Activated CD4-positive, alpha-beta T cell treated with anti-CD3 and anti-CD28 coated beads, Interleukin-2, amount 50 U/mL, for 1 hour (primary cell): ENCODE measurements around the gene TMEM143.
A peak's percentile ranks its signal among the peaks of the same experiment; 100 is the strongest.
"Not testable (repeated sequence)": the region's sequence is repeated elsewhere in the genome, so short reads cannot be mapped to it uniquely, and the experiment has no call there.

ENCODE experiments used
- DNase-seq: peaks from one replicate; pipeline ENCODE4 v3.0.0-alpha.2; 2020

The TMEM143 gene

DNA sequence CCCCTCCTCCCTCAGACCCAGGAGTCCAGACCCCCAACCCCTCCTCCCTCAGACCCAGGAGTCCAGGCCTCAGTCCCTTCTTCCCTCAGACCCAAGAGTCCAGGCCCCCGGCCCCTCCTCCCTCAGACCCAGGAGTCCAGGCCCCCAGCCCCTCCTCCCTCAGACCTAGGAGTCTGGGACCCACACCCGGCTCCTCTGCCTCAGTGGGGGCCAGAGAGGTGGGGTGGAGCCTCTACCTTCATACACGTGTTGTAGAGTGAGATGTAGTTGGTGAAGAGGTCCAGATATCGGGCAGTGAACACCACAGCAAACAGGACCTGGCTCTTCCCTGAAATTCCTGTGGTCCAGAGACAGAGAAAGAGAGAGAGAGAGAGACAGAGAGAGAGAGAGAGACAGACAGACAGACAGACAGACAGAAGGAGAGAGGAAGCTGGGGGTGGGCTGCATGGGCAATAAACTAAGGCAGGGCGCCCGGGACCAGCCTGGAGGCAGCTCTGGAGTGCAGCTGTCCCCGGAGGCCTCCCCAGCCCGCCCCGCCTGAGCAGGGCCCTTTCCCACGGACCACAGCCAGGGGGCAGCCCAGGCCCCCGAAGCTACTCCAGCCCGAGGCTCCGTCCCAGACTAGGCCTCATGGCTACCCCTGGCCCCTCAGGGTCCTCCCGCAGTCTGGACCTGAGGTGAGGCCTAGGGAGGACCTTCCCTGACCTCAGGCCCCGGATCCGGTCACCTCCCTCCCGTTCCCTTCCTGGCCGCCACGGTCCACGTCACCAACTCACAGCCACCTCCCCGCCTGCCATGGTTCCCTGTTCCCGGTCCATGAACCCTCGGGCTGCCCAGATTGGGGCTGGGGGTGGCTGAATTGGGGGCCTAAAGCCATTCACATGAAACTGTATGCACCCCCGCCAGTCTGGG lies 26.7 kb upstream of the TMEM143 start:
- peak; percentile 62 for DNase-seq

DNA sequence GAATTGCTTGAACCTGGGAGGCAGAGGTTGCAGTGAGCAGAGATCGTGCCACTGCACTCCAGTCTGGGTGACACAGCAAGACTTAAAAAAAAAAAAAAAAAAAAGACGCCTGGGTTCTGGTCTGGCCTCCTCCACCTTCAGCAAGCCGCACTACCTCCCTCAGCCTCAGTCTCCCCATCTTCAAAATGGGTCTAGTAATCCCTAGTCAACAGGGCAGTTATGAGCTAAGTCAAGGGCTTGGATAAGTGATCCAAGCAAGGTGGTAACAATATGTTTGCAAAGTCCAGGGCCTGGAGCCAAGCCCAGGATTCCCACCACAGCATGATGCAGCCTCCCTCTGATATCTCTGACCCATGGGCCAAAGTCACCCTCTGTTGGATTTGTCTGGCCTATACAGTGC lies 23.2 kb upstream of the TMEM143 start:
- no peak for DNase-seq

DNA sequence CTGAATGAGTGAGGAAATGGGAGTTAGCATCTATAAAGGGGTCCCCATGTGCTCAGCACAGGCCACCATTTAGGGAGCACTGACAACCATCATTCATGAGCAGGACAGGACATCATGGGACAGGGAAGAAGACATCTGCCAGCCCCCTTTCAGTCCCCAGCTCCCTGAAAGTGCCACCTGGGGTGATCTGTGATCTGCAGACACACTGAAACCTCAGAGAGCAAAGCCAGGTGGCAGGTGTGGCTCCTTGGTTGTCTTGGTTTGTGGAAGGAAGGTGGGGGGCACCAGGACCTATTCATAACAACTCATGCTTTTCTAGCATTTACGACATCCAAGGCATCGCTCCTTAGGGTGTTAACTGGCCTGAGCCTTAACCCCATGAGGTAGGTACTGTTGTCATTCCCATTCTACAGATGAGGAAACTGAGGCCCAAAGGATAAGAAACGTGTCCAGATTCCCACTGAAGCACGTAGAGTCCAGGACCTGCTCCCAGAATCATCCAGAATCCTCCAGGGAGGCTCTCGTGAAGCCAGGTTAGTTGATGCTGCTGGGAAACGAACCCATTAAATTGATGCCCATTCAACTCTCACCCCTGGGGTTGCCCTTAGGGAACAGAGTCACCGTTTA lies 21.8 kb upstream of the TMEM143 start:
- DNase-seq: no peak

DNA sequence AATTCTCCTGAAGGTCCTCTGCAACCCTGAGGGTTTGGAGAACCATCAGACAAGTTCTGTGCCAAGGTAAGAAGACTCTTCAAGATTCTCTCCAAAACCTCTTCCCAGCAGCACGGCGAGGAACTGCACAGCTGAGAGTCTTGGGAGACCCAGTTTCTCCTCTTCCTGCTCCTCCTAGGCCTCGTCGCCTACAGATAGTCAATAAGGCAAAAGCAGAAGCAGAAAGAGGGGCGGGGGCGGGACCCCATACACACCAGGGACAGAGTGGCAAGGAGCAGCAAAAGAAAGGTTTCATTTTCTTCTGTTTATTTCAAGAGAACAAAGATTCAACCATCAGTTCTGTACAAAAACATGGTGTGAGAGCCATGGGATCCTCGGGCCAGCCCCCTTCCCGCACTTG lies 18.5 kb upstream of the TMEM143 start:
- DNase-seq: no peak

DNA sequence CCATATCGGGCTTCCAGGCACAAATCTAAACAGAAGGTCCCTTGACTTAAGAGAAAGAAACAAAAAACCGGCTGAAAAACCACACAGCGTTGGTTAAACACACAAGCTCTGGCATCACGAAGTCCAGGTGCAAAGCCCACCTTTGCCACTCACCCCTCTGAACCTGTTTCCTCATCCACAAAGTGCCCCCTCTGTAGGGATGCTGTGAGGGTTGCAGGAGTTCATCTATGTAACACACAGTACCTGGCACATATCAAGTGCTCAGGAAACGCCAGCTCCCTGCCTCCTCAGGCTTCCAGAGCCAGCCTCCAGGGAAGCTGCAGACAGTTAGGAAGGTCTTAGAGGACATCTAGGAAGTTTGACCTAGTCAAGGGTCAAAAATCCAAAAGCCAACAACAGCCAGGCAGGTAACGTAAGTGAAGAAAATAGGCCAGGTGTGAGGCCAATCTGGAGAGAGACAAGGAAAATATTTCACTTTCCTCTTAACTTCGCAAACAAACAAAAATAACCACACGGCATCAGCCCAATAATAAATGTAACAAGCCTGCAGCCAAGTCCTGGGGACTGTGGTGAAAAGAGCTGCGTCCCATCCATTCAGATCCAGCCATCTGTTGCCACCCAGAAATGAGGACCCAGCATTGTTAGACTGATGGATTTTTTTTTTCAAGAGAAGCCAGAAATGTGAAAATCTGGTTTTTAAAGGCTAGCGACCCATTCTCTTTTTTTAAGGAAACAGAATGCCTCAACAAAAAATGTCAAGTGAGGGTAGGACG lies 17.6 kb upstream of the TMEM143 start:
- no peak for DNase-seq

DNA sequence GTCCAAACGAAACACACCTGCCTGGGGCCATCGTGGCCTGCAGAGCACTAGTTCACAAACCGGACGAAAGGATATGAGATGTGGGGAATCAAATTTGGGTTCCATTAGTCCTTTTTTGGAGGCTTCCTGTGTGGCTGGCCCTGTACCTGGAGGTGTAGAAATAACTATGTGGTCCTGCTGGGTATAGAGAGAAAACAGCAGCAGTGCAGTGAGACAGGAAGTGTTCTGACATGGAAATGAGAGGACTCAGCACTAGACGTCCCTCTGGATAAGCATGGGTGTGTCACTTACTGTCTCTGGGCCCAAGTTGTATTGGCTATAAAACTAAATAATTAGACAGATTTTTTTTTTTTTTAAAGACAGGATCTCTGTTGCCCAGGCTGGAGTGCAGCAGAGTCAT lies 15.3 kb upstream of the TMEM143 start:
- no peak for DNase-seq

DNA sequence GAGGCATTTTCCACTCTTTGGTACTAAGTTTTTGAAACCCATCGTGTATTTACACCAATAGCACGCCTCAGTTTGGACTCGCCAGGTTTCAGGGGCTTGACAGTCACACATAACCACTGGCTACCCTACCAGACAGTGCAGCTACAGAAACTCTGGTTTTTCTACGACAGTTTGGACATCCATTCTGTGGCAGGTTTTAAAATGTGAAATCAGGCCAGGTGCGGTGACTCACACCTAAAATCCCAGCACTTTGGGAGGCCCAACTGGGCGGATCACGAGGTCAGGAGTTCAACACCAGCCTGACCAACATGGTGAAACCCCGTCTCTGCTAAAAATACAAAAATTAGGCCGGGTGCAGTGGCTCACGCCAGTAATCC lies 14.4 kb upstream of the TMEM143 start:
- no peak for DNase-seq

DNA sequence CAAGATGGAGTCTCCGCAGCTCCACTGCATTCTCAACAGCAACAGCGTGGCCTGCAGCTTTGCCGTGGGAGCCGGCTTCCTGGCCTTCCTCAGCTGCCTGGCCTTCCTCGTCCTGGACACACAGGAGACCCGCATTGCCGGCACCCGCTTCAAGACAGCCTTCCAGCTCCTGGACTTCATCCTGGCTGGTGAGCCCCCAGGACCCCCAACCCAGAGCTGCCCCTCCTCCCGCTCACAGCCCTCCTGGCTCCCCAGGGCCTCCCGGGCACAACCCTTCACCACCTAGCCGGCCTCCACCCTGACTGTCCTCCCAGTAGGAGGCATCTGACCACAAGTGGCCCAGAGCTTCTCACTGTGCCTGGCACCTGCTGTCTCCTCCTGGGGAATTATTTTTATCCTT lies 9.8 kb upstream of the TMEM143 start:
- no peak for DNase-seq

DNA sequence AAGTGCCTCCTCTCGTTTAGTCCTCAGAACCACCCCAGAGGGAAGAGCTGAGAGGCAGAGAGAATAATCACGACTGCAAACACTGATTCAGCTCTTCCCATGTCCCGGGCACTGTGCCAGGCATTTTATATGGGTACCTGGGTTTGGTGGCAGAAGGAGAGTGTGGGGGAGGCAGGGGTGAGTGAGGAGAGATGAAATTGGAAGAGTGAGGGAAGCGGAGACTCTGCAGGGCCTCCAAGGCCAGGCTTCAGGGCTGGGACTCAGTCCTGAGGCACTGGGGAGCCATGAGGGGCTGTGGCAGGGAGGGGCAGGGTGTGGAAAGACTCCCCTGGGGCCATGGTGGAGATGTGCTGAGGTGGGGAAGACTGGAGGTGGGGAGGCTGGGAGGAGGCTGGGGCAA lies 9.2 kb upstream of the TMEM143 start:
- DNase-seq: no peak

DNA sequence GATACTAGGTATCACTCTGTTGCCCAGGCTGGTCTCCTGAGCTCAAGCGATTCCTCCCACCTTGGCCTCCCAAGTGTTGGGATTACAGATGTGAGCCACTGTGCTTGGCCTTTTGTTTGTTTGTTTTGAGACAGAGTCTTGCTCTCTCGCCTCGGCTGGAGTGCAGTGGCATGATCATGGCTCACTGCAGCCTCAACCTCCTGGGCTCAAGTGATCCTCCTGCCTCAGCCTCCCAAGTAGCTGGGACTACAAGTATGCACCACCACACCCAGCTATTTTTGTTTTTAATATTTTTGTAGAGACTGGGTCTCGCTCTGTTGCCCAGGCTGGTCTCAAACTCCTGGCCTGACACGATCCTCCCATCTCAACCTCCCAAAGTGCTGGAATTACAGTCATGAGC lies 8.0 kb upstream of the TMEM143 start:
- not testable (repeated sequence) for DNase-seq

DNA sequence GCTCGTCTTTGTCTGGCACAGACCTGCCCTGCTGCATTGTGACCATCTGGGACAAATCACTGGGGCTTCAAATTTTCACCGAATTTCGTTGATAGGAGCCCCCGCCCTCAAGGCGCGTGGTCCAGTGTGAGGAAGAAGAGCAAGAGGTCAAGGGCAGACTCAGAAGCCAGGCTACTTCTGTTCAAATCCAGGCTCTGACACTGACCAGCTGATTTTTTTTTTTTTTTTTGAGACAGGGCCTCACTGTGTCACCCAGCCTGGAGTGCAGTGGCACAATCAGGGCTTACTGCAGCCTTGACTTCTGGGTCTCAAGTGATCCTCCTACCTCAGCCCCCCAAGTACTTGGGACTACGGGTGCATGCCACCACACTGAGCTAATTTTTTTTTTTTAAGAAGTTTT lies 7.6 kb upstream of the TMEM143 start:
- no peak for DNase-seq

DNA sequence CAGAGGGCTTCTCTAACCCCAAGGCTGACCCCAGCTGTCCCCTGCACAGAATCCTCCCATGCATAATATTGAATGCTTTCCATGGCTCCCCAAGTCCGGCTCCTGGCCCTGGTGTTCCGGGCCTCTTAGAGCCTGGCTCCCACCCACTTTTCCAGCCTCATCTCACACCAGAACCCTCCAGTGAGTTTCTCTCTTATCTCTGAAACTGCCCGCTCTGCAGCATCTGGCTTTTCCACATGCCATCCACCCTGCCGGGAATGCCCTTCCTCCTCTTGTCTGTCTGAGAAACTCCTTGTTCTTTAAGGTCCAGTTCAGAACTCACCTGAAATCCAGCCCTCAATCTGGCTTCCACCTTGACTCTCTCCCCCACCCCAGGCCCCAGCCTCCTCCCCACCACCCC lies 7.2 kb upstream of the TMEM143 start:
- no peak for DNase-seq

DNA sequence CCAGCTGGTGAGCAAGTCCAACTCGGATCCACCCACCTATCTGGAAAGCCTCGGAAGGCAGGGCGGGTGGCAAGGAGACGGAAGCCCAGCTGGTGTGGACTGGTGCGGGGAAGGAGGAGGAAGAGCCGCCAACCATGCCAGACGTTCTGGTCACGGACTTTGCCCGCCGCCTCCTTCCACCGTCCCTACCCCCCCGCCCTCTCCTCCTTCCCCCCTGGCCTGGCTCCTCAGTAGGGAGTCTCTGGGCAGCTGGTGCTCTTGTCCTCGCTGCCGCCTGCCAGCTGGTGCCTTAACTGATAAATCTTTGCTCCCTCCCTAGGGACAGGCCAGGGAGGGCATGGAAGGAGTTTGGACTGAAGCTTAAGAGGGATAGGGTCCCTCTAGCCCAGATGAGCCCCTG lies 5.2 kb upstream of the TMEM143 start:
- DNase-seq: no peak

DNA sequence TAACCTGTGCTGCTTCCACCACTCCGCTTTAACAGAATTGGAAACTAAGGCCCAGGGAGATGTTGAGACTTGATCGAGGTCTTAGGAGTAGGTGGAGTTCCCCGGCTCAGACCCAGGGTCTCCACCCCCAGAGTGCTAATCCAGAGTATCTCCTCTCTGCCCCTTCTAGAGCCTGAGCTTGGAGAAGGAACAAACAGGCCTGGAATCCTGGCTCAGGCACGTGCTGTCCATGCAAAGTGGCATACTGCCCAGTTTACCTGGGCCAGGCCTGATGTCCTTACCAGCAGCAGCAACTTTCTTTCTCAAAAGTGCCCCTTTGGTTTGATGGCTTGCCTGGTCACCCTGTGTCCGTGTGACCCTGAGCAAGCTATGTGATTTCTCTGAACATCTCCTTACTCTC lies 4.1 kb upstream of the TMEM143 start:
- DNase-seq: no peak

DNA sequence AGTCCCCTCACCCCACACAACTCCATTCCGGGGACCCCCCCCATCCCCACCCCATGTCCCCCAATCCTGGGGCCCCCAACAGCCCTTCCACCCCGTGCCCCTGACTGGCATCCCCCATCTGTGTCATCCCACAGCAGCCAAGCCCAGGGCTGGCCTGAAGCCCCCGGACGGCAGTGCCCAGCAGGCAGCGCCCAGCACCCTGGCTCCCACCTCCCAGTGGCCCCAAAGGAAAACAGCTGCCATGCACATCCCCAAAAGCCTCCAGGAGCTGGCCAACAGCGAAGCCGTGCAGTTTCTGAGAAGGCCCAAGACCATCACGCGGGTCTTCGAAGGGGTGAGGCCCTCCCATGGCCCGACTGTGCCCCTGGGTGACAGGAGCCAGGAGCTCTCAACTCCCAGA lies 1.9 kb upstream of the TMEM143 start:
- no peak for DNase-seq

DNA sequence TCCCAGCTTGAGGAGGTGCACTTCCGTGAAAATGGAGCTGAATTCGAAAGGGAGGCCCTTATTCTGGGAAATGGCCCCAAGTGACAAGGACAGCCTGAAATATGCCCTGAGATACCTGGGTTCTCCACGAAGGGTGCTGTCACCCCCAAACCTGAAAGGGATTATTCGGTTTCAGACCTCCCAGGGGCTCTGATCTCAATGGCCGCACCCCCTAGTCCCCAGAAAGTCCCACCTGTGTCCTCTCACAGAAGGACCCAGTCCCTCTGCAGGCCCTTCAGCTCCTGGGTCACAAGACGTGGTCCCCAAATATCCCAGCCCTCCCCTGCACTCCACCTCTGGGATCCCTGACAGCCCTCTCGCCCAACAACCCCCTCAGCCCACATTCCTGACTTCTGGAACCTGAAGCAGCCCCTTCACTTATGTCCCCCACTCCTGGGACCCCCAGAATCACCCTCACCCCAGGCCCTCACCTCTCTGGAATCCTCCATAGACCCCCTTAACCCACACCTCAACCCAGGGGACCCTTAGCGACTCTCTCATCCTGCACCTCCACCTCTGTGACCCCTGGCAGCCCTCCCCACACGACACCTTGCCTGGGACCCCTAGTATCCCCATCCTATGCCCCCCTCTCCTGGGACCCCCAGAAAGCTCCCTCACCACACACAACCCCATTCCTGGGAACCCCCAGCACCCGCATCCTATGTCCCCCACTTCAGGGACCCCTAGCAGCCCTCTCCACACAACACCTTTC lies 1.0 kb upstream of the TMEM143 start:
- DNase-seq: no peak

DNA sequence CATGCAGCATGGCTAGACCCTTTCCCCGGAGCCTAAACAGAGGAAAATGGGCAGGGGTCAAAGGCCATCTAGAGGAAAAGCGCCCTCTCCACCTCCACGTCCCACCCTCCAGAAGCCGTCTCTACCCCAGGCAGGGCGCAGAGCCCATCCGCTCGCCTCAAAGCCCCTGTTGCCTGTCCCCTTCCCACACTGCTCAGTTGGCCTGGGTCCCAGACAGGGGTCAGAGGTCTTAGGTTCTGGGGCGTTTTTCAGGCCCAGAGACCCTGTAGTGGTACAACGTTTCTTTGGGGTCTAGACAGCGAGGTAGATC lies 285 bp downstream of the TMEM143 start:
- no peak for DNase-seq

DNA sequence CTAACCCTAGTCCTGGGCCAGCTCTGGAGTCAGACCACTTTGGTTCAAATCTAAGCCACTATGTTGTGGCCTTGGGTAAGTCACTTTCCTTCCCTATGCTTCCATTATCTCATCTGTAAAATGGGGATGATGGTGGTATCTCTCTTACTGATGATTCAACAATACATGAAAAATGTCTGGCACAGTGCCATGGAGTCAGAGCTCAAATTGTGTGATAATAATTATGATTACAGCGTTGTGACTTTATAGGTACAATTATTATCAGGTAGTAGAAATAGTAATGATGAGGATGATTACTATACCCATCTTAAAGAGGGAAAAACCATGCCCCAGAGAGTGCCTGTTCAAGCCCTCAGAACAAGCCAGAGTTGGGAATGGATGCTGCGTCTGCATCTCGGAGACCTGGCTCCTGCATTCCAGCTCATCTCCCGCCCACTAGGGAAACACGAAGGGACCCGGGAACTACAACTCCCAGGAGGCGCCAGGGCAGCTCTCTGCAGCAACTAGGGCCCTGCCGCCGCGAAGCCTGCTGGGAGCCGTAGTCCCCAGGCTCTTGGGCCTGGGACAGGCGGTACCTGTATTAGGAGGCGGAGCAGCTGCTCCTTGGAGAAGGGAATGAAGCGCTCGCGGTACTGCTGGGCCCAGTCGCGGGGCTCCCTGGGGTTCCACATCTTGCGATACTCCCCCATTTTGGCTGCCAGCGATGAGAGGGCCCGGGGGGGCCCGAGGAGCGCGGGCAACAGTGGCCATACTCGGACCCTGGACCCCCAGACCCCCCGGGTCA lies 832 bp downstream of the TMEM143 start:
- DNase-seq: peak; percentile 87

DNA sequence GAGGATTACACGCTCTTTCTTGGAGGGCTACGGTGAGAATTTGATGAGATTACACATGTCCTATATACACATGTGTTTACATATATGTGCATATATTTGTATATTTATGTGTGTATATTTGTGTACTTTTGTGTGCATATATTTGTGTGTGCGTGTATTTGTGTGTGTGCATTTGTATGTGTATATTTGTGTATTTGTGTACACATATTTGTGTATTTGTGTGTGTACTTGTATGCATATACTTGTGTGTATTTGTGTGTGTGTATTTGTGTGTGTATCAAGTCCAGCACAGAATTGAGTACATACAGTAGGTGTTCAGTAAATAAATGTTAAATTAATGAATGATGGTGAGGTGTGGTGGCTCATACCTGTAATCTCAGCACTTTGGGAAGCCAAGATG lies 1.8 kb downstream of the TMEM143 start:
- DNase-seq: no peak

DNA sequence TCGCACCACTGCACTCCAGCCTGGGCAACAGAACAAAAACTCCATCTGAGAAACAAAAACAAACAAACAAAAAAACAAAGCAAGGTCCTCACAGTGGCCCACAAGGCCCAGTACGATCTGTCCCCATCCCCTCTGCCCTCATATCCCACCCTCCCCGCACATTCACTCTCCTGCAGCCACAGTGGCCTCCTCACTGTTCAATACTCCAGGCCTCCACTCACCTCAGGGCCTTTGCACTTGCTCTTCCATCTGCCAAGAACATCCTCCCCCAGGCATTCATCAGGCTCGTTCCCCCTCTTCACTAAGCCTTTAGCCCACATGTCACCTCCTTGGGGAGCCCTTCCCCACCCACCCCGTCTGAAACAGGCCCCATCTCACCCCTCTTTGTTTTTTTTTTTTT lies 4.6 kb downstream of the TMEM143 start:
- no peak for DNase-seq

DNA sequence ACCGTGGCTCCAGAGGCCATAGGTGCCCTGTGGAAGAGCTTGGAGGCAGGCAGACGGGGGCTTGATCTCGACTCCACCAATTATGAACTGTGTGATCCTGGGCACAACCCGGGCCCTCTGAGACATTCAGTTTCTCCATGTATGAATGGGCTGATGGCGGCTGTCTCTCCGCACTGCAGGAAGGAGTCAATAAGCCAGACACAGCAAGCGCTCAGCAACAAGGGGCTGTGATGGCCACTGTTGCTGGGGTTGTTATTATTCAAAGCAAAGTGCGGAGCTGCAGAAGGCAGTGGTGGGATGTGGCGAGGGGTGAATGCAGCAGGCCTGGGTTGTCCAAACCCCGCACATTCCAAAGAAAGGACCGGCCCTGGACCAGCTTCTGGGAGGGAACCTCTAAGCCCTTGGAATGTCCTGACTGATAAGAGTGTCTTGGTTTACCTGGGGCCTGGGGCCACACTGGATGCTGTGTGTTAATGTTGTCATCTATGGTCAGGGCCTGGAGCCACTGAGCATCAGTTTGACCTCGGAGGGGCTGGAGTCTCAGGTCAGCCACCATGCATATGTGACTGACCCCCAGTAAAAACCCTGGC lies 8.3 kb downstream of the TMEM143 start:
- no peak for DNase-seq

DNA sequence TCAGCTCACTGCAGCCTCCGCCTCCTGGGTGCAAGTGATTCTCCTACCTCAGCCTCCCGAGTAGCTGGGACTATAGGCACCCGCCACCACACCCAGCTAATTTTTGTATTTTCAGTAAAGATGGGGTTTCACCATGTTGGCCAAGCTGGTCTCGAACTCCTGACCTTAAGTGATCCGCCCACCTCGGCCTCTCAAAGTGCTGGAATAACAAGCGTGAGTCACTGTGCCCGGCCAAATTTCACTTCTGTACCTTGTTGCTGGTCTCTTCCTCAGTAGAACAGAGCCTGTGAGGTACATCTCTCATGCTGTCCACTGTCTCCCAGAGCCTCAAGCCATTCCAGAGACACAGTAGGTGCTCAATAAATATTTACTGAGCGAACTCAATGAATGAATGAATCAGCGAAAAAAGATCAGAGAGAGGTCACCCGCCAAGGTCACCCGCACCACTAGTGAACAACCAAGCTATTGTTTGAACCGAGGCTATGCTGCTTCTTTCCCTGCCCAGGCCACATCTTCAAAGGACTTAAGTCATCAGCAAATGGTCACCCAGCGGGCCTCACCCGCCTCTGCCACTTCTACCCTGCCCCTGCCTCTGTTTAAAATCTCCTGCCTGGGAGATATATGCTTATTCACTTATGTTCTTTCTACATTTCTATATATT lies 9.3 kb downstream of the TMEM143 start:
- no peak for DNase-seq
